NCI-H2081 (cell line): ENCODE measurements around the gene TK1.

Experiments used
- DNase-seq, 2 experiments: peaks; one replicate each; lab custom pipeline; 2025; lab: John Stamatoyannopoulos, UW

The TK1 gene

GRCh38 chr17:78219396-78220150 lies 32.7 kb upstream of the TK1 start:
- no peak for DNase-seq

GRCh38 chr17:78214706-78215061 lies 27.8 kb upstream of the TK1 start:
- peak in 1 of 2 experiments; percentile 9 for DNase-seq

- DNase-seq, result peak; percentile 94 to 95
Observed at GRCh38 chr17:78214016-78214705, 27.3 kb upstream of the TK1 start, which contains the start of gene BIRC5. Gene BIRC5 (plus strand): TSS chr17:78214253. CDS start chr17:78214317, 64 bp downstream.

GRCh38 chr17:78211032-78211431 lies 24.2 kb upstream of the TK1 start:
- peak in 1 of 2 experiments; percentile 23 for DNase-seq

GRCh38 chr17:78210111-78210510 lies 23.3 kb upstream of the TK1 start:
- DNase-seq, result no peak

GRCh38 chr17:78208486-78208885 lies 21.6 kb upstream of the TK1 start:
- DNase-seq, result no peak

GRCh38 chr17:78206298-78206697 lies 19.4 kb upstream of the TK1 start:
- no peak for DNase-seq

DNA sequence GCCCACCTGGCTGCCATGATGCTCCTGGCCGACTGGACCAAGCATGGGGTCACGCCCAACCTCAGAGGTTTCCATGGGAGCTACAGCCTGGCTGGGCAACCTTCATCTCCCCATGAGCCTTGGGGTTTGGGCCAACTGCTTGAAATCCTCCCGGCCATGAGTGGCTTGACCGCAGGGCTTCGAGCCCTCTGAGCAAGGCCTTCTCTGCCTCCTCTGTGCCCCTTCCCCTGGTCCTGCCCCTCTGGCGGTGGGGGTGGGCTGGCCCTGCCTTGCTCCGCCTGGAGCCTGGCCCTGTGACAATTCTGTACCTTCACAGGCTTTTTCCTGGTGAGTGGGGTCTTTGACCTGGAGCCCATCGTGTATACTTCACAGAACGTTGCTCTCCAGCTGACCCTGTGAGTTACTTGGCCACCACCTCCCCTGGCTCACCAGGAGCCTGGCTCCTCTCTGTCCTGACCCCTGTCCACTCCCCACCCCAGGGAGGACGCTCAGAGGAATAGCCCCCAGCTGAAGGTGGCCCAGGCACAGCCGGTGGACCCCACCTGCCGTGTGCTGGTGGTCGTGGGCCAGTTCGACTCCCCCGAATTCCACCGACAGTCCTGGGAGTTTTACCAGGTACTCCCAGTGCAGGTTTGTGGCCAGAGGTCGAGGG lies 18.4 kb upstream of the TK1 start:
- DNase-seq, result no peak

GRCh38 chr17:78204387-78205123 lies 17.7 kb upstream of the TK1 start:
- DNase-seq, result no peak

DNA sequence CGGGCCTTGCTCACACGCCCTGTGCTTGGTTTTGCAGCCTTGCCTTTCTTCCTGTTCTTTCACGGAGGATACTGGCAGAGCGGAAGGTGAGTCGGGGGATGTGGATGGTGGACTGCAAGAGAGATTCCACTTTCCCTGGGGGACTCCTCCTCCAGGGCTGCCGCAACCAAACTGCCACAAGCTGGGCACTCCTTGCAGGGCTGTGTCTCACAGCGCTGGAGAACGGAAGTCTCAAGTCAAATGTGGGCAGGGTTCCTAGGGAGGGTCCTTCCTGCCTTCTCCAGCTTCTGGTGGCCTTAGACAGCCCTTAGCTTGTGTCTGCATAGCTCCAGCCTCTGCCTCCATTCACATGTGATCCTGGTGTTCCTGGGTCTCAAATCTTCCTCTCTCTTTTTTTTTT lies 15.8 kb upstream of the TK1 start:
- DNase-seq, result no peak

DNA sequence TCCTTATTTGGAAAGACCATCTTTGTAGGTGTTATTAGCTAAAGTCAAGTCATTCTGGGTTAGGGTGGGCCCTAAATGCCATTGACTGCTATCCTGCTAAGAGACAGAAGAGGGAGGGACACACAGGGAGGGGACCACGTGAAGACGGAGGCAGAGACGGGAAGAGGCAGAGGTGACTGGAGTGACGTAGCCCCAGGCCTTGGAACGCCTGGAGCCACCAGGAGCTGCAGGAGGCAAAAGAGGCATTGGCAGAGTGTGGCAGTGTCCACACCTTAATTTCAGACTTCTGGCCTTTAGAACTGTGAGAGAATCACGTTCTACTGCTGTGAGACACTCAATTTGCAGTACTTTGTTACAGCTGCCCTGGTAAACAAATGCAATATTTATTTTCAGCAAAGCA lies 13.6 kb upstream of the TK1 start:
- DNase-seq, result no peak

DNA sequence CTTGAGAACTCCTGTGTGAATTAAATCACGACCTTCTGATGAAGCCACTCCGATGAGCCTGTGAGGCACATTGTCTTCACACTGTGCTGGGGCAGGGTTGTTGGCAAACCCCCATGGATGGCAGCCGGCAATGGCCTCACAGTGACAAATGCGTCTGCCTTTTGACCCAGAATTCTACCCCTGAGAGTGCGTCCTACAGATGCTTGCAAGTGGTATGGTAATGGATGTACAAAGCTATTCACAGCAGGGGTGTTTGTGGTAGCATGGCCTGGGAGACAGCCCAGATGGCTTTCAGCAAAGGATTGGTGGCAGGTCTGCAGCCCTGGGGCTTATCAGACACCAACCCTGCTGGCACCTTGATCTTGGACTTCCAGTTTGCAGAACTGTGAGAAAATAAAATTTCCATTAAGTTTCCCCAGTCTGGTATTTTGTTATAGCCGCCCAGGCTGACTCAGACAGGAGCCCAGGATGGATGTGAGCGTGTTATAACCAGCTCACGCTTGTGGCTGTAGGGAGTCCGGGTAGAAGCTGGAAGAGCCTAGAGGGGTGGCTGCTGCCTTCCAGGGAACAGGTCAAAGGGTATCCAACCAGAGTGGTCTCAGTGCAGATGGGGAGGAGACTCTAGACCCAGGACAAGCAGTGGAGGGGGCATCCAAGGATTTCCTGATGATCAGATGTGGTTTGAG lies 10.4 kb upstream of the TK1 start:
- no peak for DNase-seq

DNA sequence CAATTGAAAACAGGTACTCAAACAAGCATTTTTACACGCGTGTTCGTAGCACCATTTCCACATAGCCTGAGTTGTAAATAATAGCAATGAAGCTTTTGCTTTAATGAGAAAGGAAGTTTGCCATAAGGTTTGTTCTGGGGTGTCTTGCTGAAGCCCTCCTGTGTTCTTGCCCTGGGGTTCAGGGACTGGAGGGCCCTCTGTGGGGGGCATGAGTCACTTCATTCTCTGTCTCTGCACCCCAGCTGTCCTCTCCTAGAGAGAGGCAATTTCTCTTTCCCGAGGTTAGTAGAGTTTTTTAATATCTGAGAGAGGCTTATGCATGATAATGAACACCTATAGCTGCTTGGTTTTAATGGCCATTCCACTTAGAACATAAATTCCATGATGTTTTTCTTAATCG lies 9.9 kb upstream of the TK1 start:
- no peak for DNase-seq

DNA sequence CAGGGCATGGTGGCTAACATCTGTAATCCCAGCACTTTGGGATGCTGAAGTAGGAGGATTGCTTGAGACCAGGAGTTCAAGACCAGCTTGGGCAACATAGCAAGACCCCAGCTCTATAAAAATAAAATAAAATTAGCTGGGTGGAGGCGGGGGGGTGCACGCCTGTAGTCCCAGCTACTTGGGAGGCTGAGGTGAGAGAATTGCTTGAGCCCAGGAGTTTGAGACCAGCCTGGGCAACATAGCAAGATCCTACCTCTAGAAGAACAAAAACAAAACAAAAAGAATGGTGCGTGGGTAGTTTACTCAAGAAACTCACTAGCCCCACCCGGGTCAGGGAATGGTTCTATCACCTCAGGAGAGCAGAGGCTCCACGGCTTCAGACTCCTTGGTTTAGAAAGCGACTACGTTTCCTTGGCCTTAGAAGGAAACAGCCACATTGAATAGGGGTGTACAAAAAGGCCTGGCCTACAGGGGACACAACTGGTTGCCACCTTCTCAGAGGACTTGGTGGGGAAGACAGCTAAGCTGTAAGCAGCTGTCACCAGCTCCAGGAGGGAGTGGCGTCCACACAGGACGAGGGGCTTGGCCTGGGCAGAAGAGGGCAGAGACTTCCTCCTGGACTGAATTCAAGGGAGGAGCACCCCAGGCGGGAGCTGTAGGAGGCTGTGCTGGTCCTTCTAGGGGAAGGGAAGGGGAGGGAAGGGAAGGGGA lies 716 bp downstream of the TK1 start:
- no peak for DNase-seq

GRCh38 chr17:78184868-78185267 lies 2.0 kb downstream of the TK1 start:
- no peak for DNase-seq

- no peak for DNase-seq
Observed at GRCh38 chr17:78184351-78184750, 2.5 kb downstream of the TK1 start.

GRCh38 chr17:78183916-78184315 lies 2.9 kb downstream of the TK1 start:
- no peak for DNase-seq

GRCh38 chr17:78182504-78182903 lies 4.3 kb downstream of the TK1 start:
- DNase-seq, result no peak

DNA sequence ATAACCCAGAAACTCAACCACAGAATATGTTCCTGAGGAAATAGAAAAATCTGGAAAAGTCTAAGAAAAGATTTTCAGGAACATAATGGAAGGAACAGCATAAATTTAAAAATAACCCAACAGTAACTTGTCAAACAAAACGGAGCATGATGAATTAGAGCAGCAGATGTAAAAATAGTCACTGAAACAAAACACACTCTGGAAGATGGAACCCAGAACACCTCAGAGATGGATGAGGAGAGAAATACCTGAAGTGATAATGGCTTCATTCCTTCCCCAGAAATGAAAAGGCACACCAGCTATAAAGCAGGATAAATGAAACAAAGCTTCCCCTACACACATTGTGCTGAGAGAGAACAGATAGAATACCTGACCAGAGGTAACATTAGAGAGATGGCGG lies 6.3 kb downstream of the TK1 start:
- DNase-seq, result no peak

- no peak for DNase-seq
Observed at GRCh38 chr17:78180083-78180482, 6.8 kb downstream of the TK1 start.

- DNase-seq, result no peak
Observed at GRCh38 chr17:78179372-78179771, 7.5 kb downstream of the TK1 start.
